Smooth muscle cell of the brain vasculature (primary cell): ENCODE data around the gene KBTBD4.
A peak's percentile ranks its signal among the peaks of the same experiment; 100 is the strongest.

ENCODE experiments used
- DNase-seq: peaks from one replicate; pipeline ENCODE4 v3.0.0-alpha.2; 2012; ENCODE audit warnings: low read depth, low spot score

Gene KBTBD4

GRCh38 chr11:47578524-47579494, at the start of gene KBTBD4, which contains the start of gene NDUFS3:
Gene KBTBD4, minus strand, starts transcription at chr11:47578970. Its CDS starts 19 bp downstream, at chr11:47578951.
Gene NDUFS3, plus strand, starts transcription at chr11:47579074. Its CDS starts 18 bp downstream, at chr11:47579092.
- DNase-seq, result peak; percentile 75

GRCh38 chr11:47628026-47628425, 49.3 kb upstream of the KBTBD4 start:
- DNase-seq, result no peak

GRCh38 chr11:47626234-47626633, 47.5 kb upstream of the KBTBD4 start:
- no peak for DNase-seq

DNA sequence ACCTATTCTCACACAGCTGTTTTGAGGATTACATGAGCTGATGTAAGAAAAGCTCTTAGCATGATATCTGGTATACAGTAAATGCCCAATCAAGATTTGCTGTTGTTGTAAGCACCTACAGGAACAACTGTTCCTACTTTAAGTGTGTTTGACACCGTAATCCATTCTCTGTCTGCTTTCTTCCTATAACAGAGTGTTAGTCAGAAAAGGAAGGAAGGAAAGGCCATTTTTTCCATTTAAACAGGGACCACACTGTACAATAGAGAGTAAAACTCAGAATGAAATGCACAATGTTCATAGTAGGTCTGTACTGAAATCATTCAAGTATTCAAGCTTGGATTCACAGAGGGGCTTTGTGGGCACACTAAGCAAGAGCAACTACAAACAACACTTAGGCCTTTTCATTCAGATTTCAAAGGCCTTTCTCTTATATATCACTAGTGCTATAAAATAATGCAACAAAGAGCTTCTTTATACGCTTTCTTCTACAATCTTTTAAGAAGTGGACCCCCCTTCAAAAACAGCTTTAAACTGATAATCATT, 42.1 kb upstream of the KBTBD4 start:
- no peak for DNase-seq

DNA sequence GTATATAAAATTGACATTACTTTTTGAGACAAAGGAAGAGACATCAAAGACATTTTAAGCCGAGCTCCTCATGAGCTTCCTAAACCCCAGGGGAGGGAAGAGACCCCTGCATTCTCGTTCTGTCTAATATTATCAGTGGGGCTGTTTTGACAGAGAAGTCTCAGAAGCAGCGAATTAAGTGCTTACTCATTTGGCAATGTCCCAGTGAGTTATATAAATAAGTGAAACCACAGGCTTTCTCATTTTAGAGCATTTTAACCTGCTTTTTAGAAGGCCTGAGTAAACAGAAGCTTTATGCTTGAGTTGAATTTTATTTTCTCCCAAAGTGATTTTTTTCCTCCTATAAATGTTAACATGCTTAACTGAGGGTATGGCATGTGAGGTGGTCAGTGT, 38.6 kb upstream of the KBTBD4 start:
- DNase-seq, result no peak

GRCh38 chr11:47616726-47617416, 38.1 kb upstream of the KBTBD4 start:
- DNase-seq, result peak; percentile 63

DNA sequence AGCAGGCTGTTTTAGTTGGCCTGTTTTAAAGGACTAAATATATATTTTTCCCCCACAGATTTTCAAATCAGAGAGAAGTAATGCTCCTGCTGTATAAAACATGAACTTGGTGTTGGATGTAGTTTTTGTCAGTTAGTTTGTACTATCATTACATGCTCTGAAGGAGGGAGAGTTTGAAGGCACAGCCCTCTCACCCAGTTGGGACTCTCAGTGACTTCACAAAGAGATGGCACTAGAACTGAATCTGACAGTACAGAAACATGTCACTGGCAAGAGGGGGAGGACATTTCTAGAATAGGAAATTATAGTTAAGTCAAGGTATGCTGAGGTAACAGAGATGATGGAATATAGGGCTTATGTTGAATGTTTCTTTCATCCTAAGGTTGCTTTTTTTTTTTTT, 36.5 kb upstream of the KBTBD4 start:
- DNase-seq, result no peak

DNA sequence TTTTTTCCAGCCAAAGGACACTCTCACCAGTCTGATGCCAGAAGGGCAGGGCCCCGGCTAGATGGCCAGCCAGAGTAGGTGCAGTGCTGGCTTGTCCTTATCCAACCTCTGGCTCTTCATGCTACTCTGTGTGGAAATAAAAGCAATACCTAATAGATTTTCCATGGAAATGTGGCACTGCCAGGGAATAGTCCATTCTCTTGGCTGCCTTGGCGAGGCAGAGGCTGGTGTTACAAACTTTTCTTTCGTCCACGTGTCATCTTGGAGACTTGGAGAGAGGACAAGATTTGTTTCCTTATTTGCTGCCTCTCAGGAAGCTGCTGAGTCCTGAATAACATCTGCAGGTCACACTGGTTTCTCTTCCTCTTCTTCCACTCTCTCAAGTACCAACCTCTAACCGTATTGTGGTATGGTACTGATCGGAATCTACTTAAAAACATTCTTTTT, 32.6 kb upstream of the KBTBD4 start:
- DNase-seq, result no peak

GRCh38 chr11:47609675-47610074, 30.9 kb upstream of the KBTBD4 start:
- no peak for DNase-seq

GRCh38 chr11:47607380-47607779, 28.6 kb upstream of the KBTBD4 start:
- peak; percentile 80 for DNase-seq

GRCh38 chr11:47606731-47607130, 28.0 kb upstream of the KBTBD4 start:
- no peak for DNase-seq

GRCh38 chr11:47605921-47606320, 27.2 kb upstream of the KBTBD4 start:
- no peak for DNase-seq

- no peak for DNase-seq
Observed at GRCh38 chr11:47603295-47603694, 24.5 kb upstream of the KBTBD4 start.

DNA sequence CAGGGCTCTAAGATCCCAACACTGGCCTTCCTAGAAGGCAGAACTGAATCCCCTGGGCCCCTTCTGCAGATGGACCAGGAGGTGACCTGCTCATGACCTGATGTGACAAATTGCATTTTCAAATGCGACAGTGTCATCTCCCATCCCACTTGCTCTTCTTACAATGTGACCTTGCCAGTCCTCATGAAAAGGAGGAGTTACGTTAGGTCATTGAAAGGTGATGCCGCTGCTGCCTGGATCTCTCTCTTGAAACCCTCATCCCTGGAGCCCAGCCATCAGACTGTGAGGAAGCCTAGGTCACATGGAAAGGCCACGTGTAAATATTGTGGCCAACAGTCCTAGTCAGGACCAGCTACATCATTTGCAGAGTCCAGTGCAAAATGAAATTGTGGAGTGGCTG, 21.1 kb upstream of the KBTBD4 start:
- DNase-seq, result no peak

DNA sequence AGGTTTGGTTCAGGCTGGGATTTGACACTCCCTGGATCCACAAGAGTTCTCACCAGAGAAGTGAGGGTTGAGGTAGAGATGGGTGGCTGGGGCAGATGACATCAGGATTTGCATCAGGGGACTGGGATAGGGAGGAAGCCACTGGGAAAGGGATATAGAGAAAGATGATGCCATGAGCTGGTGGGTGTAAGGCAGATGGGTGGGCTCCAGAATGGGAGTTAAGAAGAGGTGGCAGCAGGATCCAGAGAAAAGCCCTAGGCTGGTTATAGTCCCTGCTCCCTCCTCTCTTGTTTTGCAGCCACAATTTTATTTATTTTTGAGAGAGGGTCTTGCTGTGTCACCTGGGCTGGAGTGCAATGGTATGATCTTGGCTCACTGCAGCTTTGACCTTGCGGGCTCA, 17.2 kb upstream of the KBTBD4 start:
- DNase-seq, result no peak

DNA sequence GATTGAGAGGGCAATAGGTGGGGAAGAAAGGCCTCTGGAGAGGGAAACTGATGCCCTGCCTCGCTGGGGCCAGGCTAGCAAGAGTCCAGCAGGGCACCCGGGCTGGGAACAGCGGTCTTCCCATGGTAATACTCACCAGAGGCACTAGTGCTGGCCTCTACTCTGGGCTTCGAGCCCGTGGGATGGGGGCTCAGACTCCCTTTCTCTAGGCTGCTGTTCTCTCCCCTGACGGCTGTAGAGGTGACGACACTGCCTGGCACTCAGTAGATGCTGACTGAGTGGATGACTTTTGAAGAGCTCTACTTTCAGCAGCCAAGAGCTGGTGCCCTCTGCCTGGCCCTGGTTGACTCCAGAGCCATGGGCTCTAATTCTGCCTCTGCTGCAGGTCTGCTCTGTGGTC, 16.3 kb upstream of the KBTBD4 start:
- no peak for DNase-seq

- DNase-seq, result no peak
Observed at GRCh38 chr11:47593934-47594855, 15.4 kb upstream of the KBTBD4 start, which contains the start of gene C1QTNF4. Gene C1QTNF4, minus strand, starts transcription at chr11:47594411. Its CDS starts 3,601 bp downstream, at chr11:47590810.

GRCh38 chr11:47593492-47593933, 14.7 kb upstream of the KBTBD4 start:
- DNase-seq, result no peak

- DNase-seq, result no peak
Observed at GRCh38 chr11:47592970-47593369, 14.2 kb upstream of the KBTBD4 start.

- DNase-seq, result no peak
Observed at GRCh38 chr11:47592251-47592650, 13.5 kb upstream of the KBTBD4 start.

GRCh38 chr11:47591764-47592163, 13.0 kb upstream of the KBTBD4 start:
- DNase-seq, result no peak
